GM21786 (cell line): Measurements from ENCODE around the gene AMN1.

Experiments used
- ATAC-seq: cut with Tn5 transposase; IDR thresholded peaks from one replicate; pipeline ENCODE4 v1.9.1; 2021; ENCODE audit not compliant: unreplicated experiment

AMN1 gene

GRCh38 chr12:31633464-31633863 lies 95.4 kb downstream of the AMN1 start:
- ATAC-seq, result no peak

- ATAC-seq, result no peak
Measured at GRCh38 chr12:31631809-31632208, 97.0 kb downstream of the AMN1 start.

GRCh38 chr12:31631023-31631724 lies 97.6 kb downstream of the AMN1 start:
- no peak for ATAC-seq

- no peak for ATAC-seq
Measured at GRCh38 chr12:31629756-31630732, 98.8 kb downstream of the AMN1 start.

- no peak for ATAC-seq
Measured at GRCh38 chr12:31627456-31628054, 101.3 kb downstream of the AMN1 start.

- no peak for ATAC-seq
Measured at GRCh38 chr12:31626270-31626995, 102.4 kb downstream of the AMN1 start.

- no peak for ATAC-seq
Measured at GRCh38 chr12:31622038-31622437, 106.8 kb downstream of the AMN1 start.
